A549 (cell line): Measurements from ENCODE around the gene ZNF613. TPM values are rescaled to one million over a fixed set of nuclear protein-coding genes. Genes with fewer than 3 reads are reported as not detected.

Experiments used
- ATAC-seq, 2 experiments: fragments of 200-7000 bp in 1 of 2; fragments of >200 bp in 1 of 2; cut with Nextera tagmentation in 1 of 2; cut with Tn5 transposase in 1 of 2; 3 replicates each; pipeline versions ENCODE4 v1.8.0 to v1.9.1; 2018 to 2020; ENCODE audit warnings: mild to moderate bottlenecking in 1 of 2, moderate library complexity in 1 of 2
- CTCF ChIA-PET: fragments of 300-600 bp; sonication (Branson Sonifier 250); formaldehyde crosslinking; extraction: SDS; loops from one replicate; lab custom pipeline; 2021; ENCODE audit warnings: antibody characterized with exemption, inconsistent platforms; lab: Yijun Ruan, JAX
- POLR2A ChIA-PET: fragments of 350-600 bp; formaldehyde crosslinking; extraction: SDS; loops from one replicate; lab custom pipeline; 2021; ENCODE audit warnings: antibody characterized with exemption, inconsistent platforms; lab: Yijun Ruan, JAX
- DNase-seq, 2 experiments: peaks; one replicate each; pipeline versions ENCODE4 v3.0.0 to v3.0.0-alpha.2; 2011 to 2016; ENCODE audit warnings: low read depth in 1 of 2, low spot score in 1 of 2
- FAIRE-seq: peaks from 2 replicates; lab custom pipeline; 2011; peaks lifted over from hg19 to GRCh38; lab: Jason Lieb, UNC
- H3K27ac ChIP-seq, 2 experiments: fragments of >200 bp; sonication (Bioruptor Twin); formaldehyde crosslinking; 3 replicates each; pipeline ENCODE4 v1.5.1; 2016 to 2017
- H3K4me1 ChIP-seq: fragments of >200 bp; sonication (Bioruptor Twin); formaldehyde crosslinking; 3 replicates; pipeline ENCODE4 v1.6.1; 2016
- H3K4me2 ChIP-seq: fragments of >200 bp; sonication (Bioruptor Twin); formaldehyde crosslinking; 3 replicates; pipeline ENCODE4 v1.6.1; 2016
- H3K4me3 ChIP-seq: fragments of >200 bp; sonication (Bioruptor Twin); formaldehyde crosslinking; 3 replicates; pipeline ENCODE4 v1.5.1; 2016
- H3K9me3 ChIP-seq: fragments of >200 bp; sonication (Bioruptor Twin); formaldehyde crosslinking; 3 replicates; pipeline ENCODE4 v1.6.1; 2016
- CEBPB ChIP-seq, 2 experiments: fragments of >200 bp in 1 of 2; sonication (Bioruptor Twin) in 1 of 2; formaldehyde crosslinking in 1 of 2; IDR thresholded peaks; 2 replicates each; pipeline ENCODE4 v1.6.1; 2012 to 2016
- EHMT2 ChIP-seq: fragments of 200-600 bp; sonication (generic); IDR thresholded peaks from 2 replicates; pipeline ENCODE4 v1.6.1; 2016; ENCODE audit warnings: antibody characterized with exemption, low read depth, mild to moderate bottlenecking, moderate library complexity
- ESRRA ChIP-seq: fragments of 150-350 bp; IDR thresholded peaks from 2 replicates; pipeline ENCODE4 v1.6.1; 2014; ENCODE audit warnings: mild to moderate bottlenecking, low read length, borderline replicate concordance
- HDAC2 ChIP-seq: fragments of 200-600 bp; sonication (generic); IDR thresholded peaks from 2 replicates; pipeline ENCODE4 v1.6.1; 2016
- NPAS2 ChIP-seq: fragments of 250-450 bp; sonication (Bioruptor Pico); IDR thresholded peaks from 2 replicates; pipeline ENCODE4 v1.8.0; 2022; ENCODE audit warnings: mild to moderate bottlenecking, moderate library complexity, borderline replicate concordance
- POLR2AphosphoS2 ChIP-seq: conservative IDR thresholded peaks from 2 replicates; pipeline ENCODE4 v1.6.1; 2012; ENCODE audit warnings: low read length, improper control_type of control experiment, inconsistent platforms
- RAD21 ChIP-seq, 2 experiments: fragments of >200 bp in 1 of 2; sonication (Bioruptor Twin) in 1 of 2; formaldehyde crosslinking in 1 of 2; IDR thresholded peaks in 1 of 2; conservative IDR thresholded peaks in 1 of 2; 2 replicates in 1 of 2; 3 replicates in 1 of 2; pipeline ENCODE4 v1.6.1; 2012 to 2018; ENCODE audit warnings: inconsistent platforms in 1 of 2
- RNF2 ChIP-seq: fragments of 200-600 bp; sonication (generic); IDR thresholded peaks from 2 replicates; pipeline ENCODE4 v1.6.1; 2016; ENCODE audit warnings: low read depth, mild to moderate bottlenecking, antibody characterized with exemption, moderate library complexity, borderline replicate concordance
- TP53 ChIP-seq: fragments of 250-450 bp; sonication (Bioruptor Pico); IDR thresholded peaks from 2 replicates; pipeline ENCODE4 v1.5.0; 2021; ENCODE audit warnings: mild to moderate bottlenecking, moderate library complexity
- WGBS: methylation state at CpG from one replicate; pipeline ENCODE4 v1.1.6; 2017; ENCODE audit errors: missing lambda C conversion rate; 5-methylcytosine and 5-hydroxymethylcytosine counted together
- polyA plus RNA-seq, 4 experiments: library from polyadenylated mRNA; depleted of rRNA in 3 of 4; stranded (reverse); fragments of >200 nt; fragmentation: RNase III in 1 of 4; extraction: RNeasy Plus Mini Kit Qiagen cat#74134 plus additional on column Dnase treatment in 1 of 4; gene quantifications; 2 replicates in 3 of 4; 3 replicates in 1 of 4; pipeline ENCODE4 v1.2.3, GENCODE V29; 2011 to 2017
- TF ChIP-seq, protein P1 (sequence below): fragments of 450-650 bp; IDR thresholded peaks from 2 replicates; pipeline ENCODE4 v1.6.1; 2014; ENCODE audit warnings: antibody characterized with exemption

ZNF613 gene
- polyA plus RNA-seq, 2 of the 4 experiments (the other 2 are of a cell fraction) = 1.4 to 2.6 TPM

DNA sequence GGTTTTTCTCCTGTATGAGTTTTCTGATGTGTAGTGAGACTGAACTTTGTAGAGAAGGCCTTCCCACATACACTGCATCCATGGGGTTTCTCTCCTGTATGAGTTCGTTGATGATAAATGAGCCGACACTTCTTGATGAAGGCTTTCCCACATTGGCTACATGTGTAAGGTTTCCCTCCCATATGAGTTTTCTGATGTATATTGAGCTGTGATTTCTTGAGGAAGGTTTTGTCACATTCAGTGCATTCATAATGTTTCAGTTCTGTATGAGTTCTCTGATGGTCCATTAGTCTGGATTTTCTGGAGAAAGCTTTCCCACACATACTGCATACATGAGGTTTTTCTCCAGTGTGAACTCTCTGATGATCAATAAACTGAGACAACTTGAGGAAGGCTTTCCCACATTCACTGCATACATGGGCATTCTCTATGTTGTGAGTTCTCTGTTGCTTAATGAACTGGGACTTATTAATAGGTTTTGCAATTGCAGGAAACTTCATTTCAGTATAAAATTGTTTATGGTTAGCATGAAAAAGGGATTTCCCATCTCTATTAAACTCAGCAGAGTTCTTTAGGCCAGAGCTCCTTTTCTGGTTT, 66.9 kb downstream of the ZNF613 start:
- Histone ChIP-seq H3K27ac (no peak overlapping the region), H3K9me3 (peaks cover 96% of the 10 kb centered on the region), H3K4me3 (no peak overlapping the region), H3K4me1 (no peaks in the 10 kb centered on the region), H3K4me2 (no peak overlapping the region)
- ChIA-PET POLR2A (no interaction called here), CTCF (interaction anchor here (0.7 kb wide), 1 partner anchor 8 kb away, joined by 3 read pairs; no protein-coding TSS in a partner anchor)
- ATAC-seq (no peak), DNase-seq (no peak), FAIRE-seq (peak; percentile 68)
- TF ChIP-seq EHMT2 (no peak), CEBPB (IDR thresholded peaks at IDR 0.05) (no peak), NPAS2 (CRISPR knock-in tag) (no peak), TP53 (no peak), RAD21 (conservative IDR thresholded peaks at IDR 0.05 in 1 of 2, IDR thresholded peaks at IDR 0.05 in 1 of 2) (no peak), POLR2AphosphoS2 (no peak), ESRRA (no peak), RNF2 (no peak), HDAC2 (no peak)
- TF ChIP-seq, protein P1, sequence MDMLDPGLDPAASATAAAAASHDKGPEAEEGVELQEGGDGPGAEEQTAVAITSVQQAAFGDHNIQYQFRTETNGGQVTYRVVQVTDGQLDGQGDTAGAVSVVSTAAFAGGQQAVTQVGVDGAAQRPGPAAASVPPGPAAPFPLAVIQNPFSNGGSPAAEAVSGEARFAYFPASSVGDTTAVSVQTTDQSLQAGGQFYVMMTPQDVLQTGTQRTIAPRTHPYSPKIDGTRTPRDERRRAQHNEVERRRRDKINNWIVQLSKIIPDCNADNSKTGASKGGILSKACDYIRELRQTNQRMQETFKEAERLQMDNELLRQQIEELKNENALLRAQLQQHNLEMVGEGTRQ = no peak
- WGBS = 98% methylated on average over 2 of the region's 2 CpGs

Other genes with a start within 250 kb of the ZNF613 start
- 9.5 and 12.0 TPM in 2 replicates for gene SPACA6, start 234.1 kb upstream of the ZNF613 start, polyA plus RNA-seq (2011; rRNA removed)
- gene SPACA6, start 234.1 kb upstream of the ZNF613 start, polyA plus RNA-seq (2017; fragmentation: RNase III; extraction: RNeasy Plus Mini Kit Qiagen cat#74134 plus additional on column Dnase treatment) = 26.5 to 45.9 TPM (median 36.4 TPM) in 3 replicates
- gene HAS1, start 203.5 kb upstream of the ZNF613 start, polyA plus RNA-seq (2011; rRNA removed) = not detected in 2 replicates
- not detected in 3 replicates for gene HAS1, start 203.5 kb upstream of the ZNF613 start, polyA plus RNA-seq (2017; fragmentation: RNase III; extraction: RNeasy Plus Mini Kit Qiagen cat#74134 plus additional on column Dnase treatment)
- not detected in 2 replicates for gene FPR1, start 175.6 kb upstream of the ZNF613 start, polyA plus RNA-seq (2011; rRNA removed)
- 0.04 to 0.05 TPM in 2 of 3 replicates, not detected in the other for gene FPR1, start 175.6 kb upstream of the ZNF613 start, polyA plus RNA-seq (2017; fragmentation: RNase III; extraction: RNeasy Plus Mini Kit Qiagen cat#74134 plus additional on column Dnase treatment)
- gene FPR2, start 166.3 kb upstream of the ZNF613 start, polyA plus RNA-seq (2011; rRNA removed) = not detected in 2 replicates
- not detected in 3 replicates for gene FPR2, start 166.3 kb upstream of the ZNF613 start, polyA plus RNA-seq (2017; fragmentation: RNase III; extraction: RNeasy Plus Mini Kit Qiagen cat#74134 plus additional on column Dnase treatment)
- gene FPR3, start 132.3 kb upstream of the ZNF613 start, polyA plus RNA-seq (2011; rRNA removed) = not detected in 2 replicates
- not detected in 3 replicates for gene FPR3, start 132.3 kb upstream of the ZNF613 start, polyA plus RNA-seq (2017; fragmentation: RNase III; extraction: RNeasy Plus Mini Kit Qiagen cat#74134 plus additional on column Dnase treatment)
- 0.17 and 0.30 TPM in 2 replicates for gene ZNF577, start 39.5 kb upstream of the ZNF613 start, polyA plus RNA-seq (2011; rRNA removed)
- gene ZNF577, start 39.5 kb upstream of the ZNF613 start, polyA plus RNA-seq (2017; fragmentation: RNase III; extraction: RNeasy Plus Mini Kit Qiagen cat#74134 plus additional on column Dnase treatment) = 0.05 to 0.20 TPM (median 0.17 TPM) in 3 replicates
- gene ZNF649, start 22.5 kb upstream of the ZNF613 start, polyA plus RNA-seq (2011; rRNA removed) = 0.57 and 1.2 TPM in 2 replicates
- 0.31 to 0.63 TPM (median 0.56 TPM) in 3 replicates for gene ZNF649, start 22.5 kb upstream of the ZNF613 start, polyA plus RNA-seq (2017; fragmentation: RNase III; extraction: RNeasy Plus Mini Kit Qiagen cat#74134 plus additional on column Dnase treatment)
- 8.4 and 10.1 TPM in 2 replicates for gene ZNF350, start 59.4 kb downstream of the ZNF613 start, polyA plus RNA-seq (2011; rRNA removed)
- 5.8 to 8.2 TPM (median 6.0 TPM) in 3 replicates for gene ZNF350, start 59.4 kb downstream of the ZNF613 start, polyA plus RNA-seq (2017; fragmentation: RNase III; extraction: RNeasy Plus Mini Kit Qiagen cat#74134 plus additional on column Dnase treatment)
- gene ZNF615, start 80.7 kb downstream of the ZNF613 start, polyA plus RNA-seq (2011; rRNA removed) = 9.4 and 9.9 TPM in 2 replicates
- 6.2 to 7.5 TPM (median 6.5 TPM) in 3 replicates for gene ZNF615, start 80.7 kb downstream of the ZNF613 start, polyA plus RNA-seq (2017; fragmentation: RNase III; extraction: RNeasy Plus Mini Kit Qiagen cat#74134 plus additional on column Dnase treatment)
- 10.0 TPM in 2 replicates for gene ZNF614, start 100.9 kb downstream of the ZNF613 start, polyA plus RNA-seq (2011; rRNA removed)
- 3.6 to 3.7 TPM (median 3.7 TPM) in 3 replicates for gene ZNF614, start 100.9 kb downstream of the ZNF613 start, polyA plus RNA-seq (2017; fragmentation: RNase III; extraction: RNeasy Plus Mini Kit Qiagen cat#74134 plus additional on column Dnase treatment)
- 2.6 and 3.8 TPM in 2 replicates for gene ZNF432, start 121.4 kb downstream of the ZNF613 start, polyA plus RNA-seq (2011; rRNA removed)
- 2.0 to 3.3 TPM (median 2.4 TPM) in 3 replicates for gene ZNF432, start 121.4 kb downstream of the ZNF613 start, polyA plus RNA-seq (2017; fragmentation: RNase III; extraction: RNeasy Plus Mini Kit Qiagen cat#74134 plus additional on column Dnase treatment)
- 4.9 and 5.3 TPM in 2 replicates for gene ZNF841, start 168.3 kb downstream of the ZNF613 start, polyA plus RNA-seq (2011; rRNA removed)
- gene ZNF841, start 168.3 kb downstream of the ZNF613 start, polyA plus RNA-seq (2017; fragmentation: RNase III; extraction: RNeasy Plus Mini Kit Qiagen cat#74134 plus additional on column Dnase treatment) = 2.2 to 3.0 TPM (median 2.4 TPM) in 3 replicates
- 1.8 and 1.9 TPM in 2 replicates for gene ZNF616, start 212.5 kb downstream of the ZNF613 start, polyA plus RNA-seq (2011; rRNA removed)
- gene ZNF616, start 212.5 kb downstream of the ZNF613 start, polyA plus RNA-seq (2017; fragmentation: RNase III; extraction: RNeasy Plus Mini Kit Qiagen cat#74134 plus additional on column Dnase treatment) = 0.90 to 1.3 TPM (median 1.2 TPM) in 3 replicates
- gene ZNF836, start 244.1 kb downstream of the ZNF613 start, polyA plus RNA-seq (2011; rRNA removed) = 0.83 and 0.85 TPM in 2 replicates
- 0.50 to 0.81 TPM (median 0.76 TPM) in 3 replicates for gene ZNF836, start 244.1 kb downstream of the ZNF613 start, polyA plus RNA-seq (2017; fragmentation: RNase III; extraction: RNeasy Plus Mini Kit Qiagen cat#74134 plus additional on column Dnase treatment)